Testis (tissue), 2 donors: ENCODE results near the gene WIF1.

Experiments used
- CTCF ChIP-seq, 3 experiments: fragments of 450-650 bp in 2 of 3; fragments of 200-600 bp in 1 of 3; sonication (generic) in 1 of 3; IDR thresholded peaks; one replicate each; pipeline ENCODE4 v1.5.1; 2016 to 2019; ENCODE audit warnings: antibody characterized with exemption in 3 of 3, mild to moderate bottlenecking in 2 of 3, moderate library complexity in 1 of 3
- POLR2A ChIP-seq: fragments of 450-650 bp; IDR thresholded peaks from one replicate; pipeline ENCODE4 v1.6.1; 2017; ENCODE audit warnings: antibody characterized with exemption, mild to moderate bottlenecking, moderate library complexity

- no peak for TF ChIP-seq CTCF (IDR thresholded peaks at IDR 0.05)
- no peak for TF ChIP-seq POLR2A
These were observed 101.3 kb downstream of the WIF1 start for GRCh38 chr12:65019696-65020234.
